ENCODE data around the gene KRTAP10-3.

Gene KRTAP10-3

GRCh38 chr21:44510109-44510507 lies 48.5 kb downstream of the KRTAP10-3 start:
- H3K27ac ChIP-seq, result no peak overlapping the region
- ChIA-PET CTCF (interaction anchor here (0.6 to 2.1 kb wide), 17 partner anchors 9 to 292 kb away, joined by 3 to 36 read pairs (median 4); partner anchors contain the start of gene UBE2G2), POLR2A (ENCODE audit: low non-redundant PET) (no interaction called here)

DNA sequence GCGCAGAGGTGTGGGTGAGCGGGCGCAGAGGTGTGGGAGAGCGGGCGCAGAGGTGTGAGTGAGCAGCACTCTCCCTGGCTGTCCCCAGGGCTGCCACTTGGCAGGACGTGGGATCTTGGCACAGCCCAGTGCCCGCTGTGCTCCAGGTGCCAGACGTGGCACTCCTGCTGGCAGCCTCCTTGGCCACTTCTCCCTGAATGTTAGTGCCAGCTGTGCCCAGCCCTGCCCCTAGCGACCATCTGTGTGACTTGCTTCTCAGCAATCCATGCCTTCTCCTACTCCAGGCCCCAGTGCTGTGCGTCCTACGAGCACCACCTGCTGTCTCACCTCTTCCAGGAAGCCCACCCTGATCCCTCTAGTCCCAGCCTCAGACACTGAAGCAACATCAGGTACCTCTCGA lies 49.1 kb downstream of the KRTAP10-3 start:
- DNase-seq (ENCODE audit: low spot score), result peak; percentile 44
- CTCF ChIA-PET, result interaction anchor here (0.6 to 2.1 kb wide), 11 partner anchors 9 to 284 kb away, joined by 3 to 36 read pairs (median 3); no protein-coding TSS in a partner anchor
- H3K27ac ChIP-seq, result no peak overlapping the region
- TF ChIP-seq, protein P1, sequence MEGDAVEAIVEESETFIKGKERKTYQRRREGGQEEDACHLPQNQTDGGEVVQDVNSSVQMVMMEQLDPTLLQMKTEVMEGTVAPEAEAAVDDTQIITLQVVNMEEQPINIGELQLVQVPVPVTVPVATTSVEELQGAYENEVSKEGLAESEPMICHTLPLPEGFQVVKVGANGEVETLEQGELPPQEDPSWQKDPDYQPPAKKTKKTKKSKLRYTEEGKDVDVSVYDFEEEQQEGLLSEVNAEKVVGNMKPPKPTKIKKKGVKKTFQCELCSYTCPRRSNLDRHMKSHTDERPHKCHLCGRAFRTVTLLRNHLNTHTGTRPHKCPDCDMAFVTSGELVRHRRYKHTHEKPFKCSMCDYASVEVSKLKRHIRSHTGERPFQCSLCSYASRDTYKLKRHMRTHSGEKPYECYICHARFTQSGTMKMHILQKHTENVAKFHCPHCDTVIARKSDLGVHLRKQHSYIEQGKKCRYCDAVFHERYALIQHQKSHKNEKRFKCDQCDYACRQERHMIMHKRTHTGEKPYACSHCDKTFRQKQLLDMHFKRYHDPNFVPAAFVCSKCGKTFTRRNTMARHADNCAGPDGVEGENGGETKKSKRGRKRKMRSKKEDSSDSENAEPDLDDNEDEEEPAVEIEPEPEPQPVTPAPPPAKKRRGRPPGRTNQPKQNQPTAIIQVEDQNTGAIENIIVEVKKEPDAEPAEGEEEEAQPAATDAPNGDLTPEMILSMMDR (conservative IDR thresholded peaks at IDR 0.05; ENCODE audit: low read depth), result peak; percentile 44
- POLR2A ChIA-PET (ENCODE audit: low non-redundant PET), result no interaction called here

More at GRCh38 chr21:44510109-44510507, 48.5 kb downstream of the KRTAP10-3 start:
- DNase-seq (ENCODE audit: low spot score), result no peak
- TF ChIP-seq, protein P1 (conservative IDR thresholded peaks at IDR 0.05; ENCODE audit: low read depth), result no peak

DNA sequence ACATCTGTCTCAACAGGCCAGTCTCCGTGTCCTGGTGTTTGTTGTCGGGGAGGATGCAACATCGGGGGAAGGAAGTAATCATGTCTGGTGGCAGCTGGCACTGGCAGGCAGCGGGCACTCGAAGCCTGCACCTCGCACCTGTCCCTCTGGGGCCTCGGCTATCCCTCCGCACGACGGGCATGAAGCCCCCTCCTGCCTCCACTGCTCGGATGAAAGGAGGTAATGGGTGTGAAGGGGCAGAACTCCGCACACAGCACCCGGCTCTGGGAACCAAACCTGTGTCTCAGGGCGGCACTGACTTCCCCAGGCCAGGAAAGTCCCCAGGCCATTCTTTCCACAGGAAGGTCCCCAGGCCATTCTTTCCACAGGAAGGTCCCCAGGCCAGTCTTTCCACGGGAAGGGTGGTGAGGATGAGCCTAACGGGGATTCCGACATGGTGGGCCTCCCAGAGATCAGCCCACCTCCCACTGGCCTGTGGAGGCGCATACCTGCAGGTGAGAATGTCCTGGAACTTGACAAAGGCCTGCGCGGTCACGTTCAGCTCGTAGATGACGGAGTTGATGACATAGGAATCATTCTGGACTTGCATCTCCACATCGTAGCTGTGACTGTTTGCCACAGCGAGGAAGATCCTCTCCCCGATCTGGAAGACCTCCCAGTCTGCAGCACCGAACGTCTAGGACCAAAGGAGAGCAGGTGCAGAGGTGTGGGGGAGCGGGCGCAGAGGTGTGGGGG lies 49.7 kb downstream of the KRTAP10-3 start:
- ChIA-PET CTCF (interaction anchor here (0.7 to 2.1 kb wide), 3 partner anchors 32 to 284 kb away, joined by 3 to 36 read pairs (median 5); no protein-coding TSS in a partner anchor), POLR2A (ENCODE audit: low non-redundant PET) (no interaction called here)
- TF ChIP-seq, protein P1 (conservative IDR thresholded peaks at IDR 0.05; ENCODE audit: low read depth), result no peak
- DNase-seq (ENCODE audit: low spot score), result no peak
- no peak overlapping the region for H3K27ac ChIP-seq

- no peak for DNase-seq (ENCODE audit: low spot score)
- ChIA-PET POLR2A (ENCODE audit: low non-redundant PET) (no interaction called here), CTCF (interaction anchor here (2.1 kb wide), 1 partner anchor 252 kb away, joined by 5 read pairs; no protein-coding TSS in a partner anchor)
- TF ChIP-seq, protein P1 (conservative IDR thresholded peaks at IDR 0.05; ENCODE audit: low read depth), result no peak
- no peak overlapping the region for H3K27ac ChIP-seq
Measured at GRCh38 chr21:44508426-44508710, 50.2 kb downstream of the KRTAP10-3 start.

All from RWPE1 (cell line).